Heart left ventricle (tissue), 13 donors: Measurements from ENCODE around the gene CCNY.

Source experiments
- POLR2A ChIP-seq, 2 donors: fragments of 450-650 bp; IDR thresholded peaks; one replicate each; pipeline ENCODE4 v1.6.1; 2017; ENCODE audit warnings: antibody characterized with exemption in 2 of 2, mild to moderate bottlenecking in 2 of 2, moderate library complexity in 2 of 2
- TF ChIP-seq, protein P1 (sequence below), 12 donors: fragments of 200-600 bp; sonication (generic) in 4 of 12; IDR thresholded peaks; one replicate each; pipeline versions ENCODE4 v1.5.0 to v1.8.0; 2018 to 2022; ENCODE audit warnings: antibody characterized with exemption in 12 of 12, mild to moderate bottlenecking in 5 of 12
- donor health status: ischemic (EF 13 %, LVEDD 7.1; RV severe dilation, severe dysfunction).
- donor health status: DM: no; HTN: yes; CAD: no.
- donor health status: DM: no; HTN: no; CAD: no.
- donor health status: ischemic (EF 25% LVEDD 6.9; RV normal size, moderate dysfunction).
- donor health status: ischemic (EF 25% LVEDD 5.7; RV mildly dilated, moderate dysfunction).
- donor health status: ischemic (EF 35%, LVEDD 5.7; RV mildly dilated, moderate dysfunction).
- donor health status: nonischemic (EF 11% LVEDD 7.7; RV severe dilation, severe dysfunction).
- donor health status: DM: yes; HTN: yes; CAD: no.
- donor health status: PGD.
- donor health status: ischemic (EF 29% LVEDD 5.4; RV normal size, mild dysfunction).
- donor health status: nonischemic (EF 23%, LVEDD 6.1; RV moderate dilation, normal function).

DNA sequence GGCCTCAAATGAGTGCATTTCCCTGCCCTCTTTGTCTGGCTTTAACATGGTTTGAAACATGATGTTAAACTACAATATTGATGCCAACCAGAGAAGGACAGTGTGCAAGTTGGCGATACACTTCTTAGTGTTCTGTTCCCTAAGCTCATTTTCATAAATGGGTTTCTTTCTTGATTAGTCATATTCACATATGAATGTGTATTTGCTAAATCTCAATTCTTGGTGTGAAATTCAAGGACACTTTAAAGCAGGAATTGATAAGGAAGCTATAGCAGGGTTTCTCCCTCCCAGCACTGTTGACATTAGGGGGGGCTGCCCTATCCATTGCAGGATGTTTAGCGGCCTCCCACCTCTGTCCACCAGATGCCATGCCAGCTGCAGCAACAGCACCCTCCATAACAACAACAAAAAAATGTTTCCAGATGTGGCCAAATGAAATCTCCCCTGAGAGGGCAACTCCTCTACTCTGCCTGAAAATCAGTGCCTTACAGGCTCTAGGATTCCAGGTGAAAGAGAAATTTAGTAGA is 13.1 kb downstream of the CCNY start:
- no peak for TF ChIP-seq POLR2A (IDR thresholded peaks at IDR 0.05)
- TF ChIP-seq, protein P1, sequence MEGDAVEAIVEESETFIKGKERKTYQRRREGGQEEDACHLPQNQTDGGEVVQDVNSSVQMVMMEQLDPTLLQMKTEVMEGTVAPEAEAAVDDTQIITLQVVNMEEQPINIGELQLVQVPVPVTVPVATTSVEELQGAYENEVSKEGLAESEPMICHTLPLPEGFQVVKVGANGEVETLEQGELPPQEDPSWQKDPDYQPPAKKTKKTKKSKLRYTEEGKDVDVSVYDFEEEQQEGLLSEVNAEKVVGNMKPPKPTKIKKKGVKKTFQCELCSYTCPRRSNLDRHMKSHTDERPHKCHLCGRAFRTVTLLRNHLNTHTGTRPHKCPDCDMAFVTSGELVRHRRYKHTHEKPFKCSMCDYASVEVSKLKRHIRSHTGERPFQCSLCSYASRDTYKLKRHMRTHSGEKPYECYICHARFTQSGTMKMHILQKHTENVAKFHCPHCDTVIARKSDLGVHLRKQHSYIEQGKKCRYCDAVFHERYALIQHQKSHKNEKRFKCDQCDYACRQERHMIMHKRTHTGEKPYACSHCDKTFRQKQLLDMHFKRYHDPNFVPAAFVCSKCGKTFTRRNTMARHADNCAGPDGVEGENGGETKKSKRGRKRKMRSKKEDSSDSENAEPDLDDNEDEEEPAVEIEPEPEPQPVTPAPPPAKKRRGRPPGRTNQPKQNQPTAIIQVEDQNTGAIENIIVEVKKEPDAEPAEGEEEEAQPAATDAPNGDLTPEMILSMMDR (IDR thresholded peaks at IDR 0.05): no peak
